GM19099 (cell line): ENCODE measurements around the gene OR51I1.

Experiments
- POLR2A ChIP-seq: IDR thresholded peaks from 3 replicates; pipeline ENCODE4 v1.6.1; 2011; ENCODE audit warnings: low read depth; ENCODE audit not compliant: insufficient read length; ENCODE audit errors: extremely low read depth

The OR51I1 gene, protein sequence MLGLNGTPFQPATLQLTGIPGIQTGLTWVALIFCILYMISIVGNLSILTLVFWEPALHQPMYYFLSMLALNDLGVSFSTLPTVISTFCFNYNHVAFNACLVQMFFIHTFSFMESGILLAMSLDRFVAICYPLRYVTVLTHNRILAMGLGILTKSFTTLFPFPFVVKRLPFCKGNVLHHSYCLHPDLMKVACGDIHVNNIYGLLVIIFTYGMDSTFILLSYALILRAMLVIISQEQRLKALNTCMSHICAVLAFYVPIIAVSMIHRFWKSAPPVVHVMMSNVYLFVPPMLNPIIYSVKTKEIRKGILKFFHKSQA

GRCh38 chr11:5441414-5441813 is at the start of gene OR51I1:
TSS of gene OR51I1 (minus strand) at chr11:5441514. CDS start at chr11:5441514, 0 bp downstream.
- no peak for TF ChIP-seq POLR2A

DNA sequence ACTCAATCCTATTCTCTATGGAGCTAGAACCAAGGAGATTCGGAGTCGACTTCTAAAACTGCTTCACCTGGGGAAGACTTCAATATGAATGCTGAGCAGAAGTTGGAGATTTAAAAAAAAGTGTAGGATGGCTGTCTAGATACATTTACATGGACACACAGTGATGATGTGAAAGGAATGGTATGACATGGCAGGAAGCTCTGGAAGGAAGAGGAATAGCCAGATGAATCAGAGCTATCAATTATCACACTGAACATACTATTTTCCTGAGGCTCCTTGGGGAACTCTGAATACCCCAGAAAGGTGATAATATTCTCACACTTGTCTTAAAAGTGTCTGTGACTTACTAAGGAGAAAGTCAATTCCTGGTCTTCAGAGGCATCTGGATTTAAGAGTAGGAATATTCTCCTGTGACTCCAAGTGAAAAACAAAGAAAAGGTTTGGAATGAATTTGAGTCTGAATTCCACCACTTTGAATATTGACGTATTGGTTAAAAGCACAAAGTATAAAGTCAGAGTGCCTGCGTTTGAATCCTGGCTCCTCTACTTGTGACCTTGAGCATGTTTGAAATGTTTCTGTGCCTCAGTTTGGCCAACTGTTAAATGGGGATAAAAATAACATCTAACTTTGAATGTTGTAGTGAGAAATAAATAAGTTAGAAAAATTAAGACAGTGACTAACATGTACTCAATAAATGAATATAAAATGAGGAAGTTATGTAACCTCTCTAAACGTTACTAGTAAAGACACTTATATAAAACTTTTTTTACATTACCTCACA is 48.5 kb upstream of the OR51I1 start:
- no peak for TF ChIP-seq POLR2A

DNA sequence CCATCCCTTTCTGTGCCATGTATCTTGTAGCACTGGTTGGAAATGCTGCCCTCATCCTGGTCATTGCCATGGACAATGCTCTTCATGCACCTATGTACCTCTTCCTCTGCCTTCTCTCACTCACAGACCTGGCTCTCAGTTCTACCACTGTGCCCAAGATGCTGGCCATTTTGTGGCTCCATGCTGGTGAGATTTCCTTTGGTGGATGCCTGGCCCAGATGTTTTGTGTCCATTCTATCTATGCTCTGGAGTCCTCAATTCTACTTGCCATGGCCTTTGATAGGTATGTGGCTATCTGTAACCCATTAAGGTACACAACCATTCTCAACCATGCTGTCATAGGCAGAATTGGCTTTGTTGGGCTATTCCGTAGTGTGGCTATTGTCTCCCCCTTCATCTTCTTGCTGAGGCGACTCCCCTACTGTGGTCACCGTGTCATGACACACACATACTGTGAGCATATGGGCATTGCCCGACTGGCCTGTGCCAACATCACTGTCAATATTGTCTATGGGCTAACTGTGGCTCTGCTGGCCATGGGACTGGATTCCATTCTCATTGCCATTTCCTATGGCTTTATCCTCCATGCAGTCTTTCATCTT is 47.6 kb upstream of the OR51I1 start:
- TF ChIP-seq POLR2A = no peak

GRCh38 chr11:5488385-5488784 is 47.1 kb upstream of the OR51I1 start, which contains the start of gene OR52D1:
TSS of gene OR52D1 (plus strand) at chr11:5488685. CDS start at chr11:5488707, 22 bp downstream.
- TF ChIP-seq POLR2A = no peak

GRCh38 chr11:5486421-5486820 is 45.1 kb upstream of the OR51I1 start:
- TF ChIP-seq POLR2A = no peak

DNA sequence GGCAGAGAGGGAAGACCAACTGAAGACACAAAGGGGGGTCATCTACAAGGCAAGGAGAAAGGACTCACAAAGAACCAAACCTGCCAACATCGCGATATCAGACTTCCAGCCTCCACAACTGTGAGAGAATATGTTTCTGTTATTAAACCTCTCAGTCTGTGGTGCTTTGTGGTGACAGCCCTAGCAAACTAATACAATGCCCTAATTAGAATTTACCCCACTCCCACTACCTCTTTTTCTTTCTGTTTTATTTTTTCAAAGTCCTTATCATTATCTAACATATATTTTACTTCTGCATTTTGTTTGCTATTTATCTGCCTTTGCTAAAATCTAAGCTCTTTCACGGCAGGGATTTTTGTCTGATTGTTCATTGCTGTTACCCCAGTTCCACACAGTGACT is 44.7 kb upstream of the OR51I1 start:
- no peak for TF ChIP-seq POLR2A

- no peak for TF ChIP-seq POLR2A
Measured at GRCh38 chr11:5476186-5476819, 35.0 kb upstream of the OR51I1 start.

DNA sequence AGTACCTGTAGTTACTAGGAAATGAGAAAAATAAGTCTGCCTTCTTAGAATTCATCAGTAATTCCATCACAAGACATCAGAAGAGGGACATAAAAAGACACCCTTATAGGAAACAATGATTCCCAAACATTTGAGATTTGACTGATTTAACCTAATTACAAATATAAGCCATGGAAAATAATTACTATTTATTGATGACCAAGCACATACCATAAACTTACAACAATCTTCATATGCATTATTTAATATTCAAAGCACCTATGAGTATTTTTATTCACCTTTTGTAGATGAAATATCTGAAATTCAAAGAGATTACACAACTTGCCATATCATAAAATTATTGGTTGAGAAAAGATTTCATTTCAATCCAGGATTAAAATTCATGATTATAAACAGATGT is 32.6 kb upstream of the OR51I1 start:
- TF ChIP-seq POLR2A = no peak

GRCh38 chr11:5467527-5467926 is 26.2 kb upstream of the OR51I1 start:
- TF ChIP-seq POLR2A = no peak

DNA sequence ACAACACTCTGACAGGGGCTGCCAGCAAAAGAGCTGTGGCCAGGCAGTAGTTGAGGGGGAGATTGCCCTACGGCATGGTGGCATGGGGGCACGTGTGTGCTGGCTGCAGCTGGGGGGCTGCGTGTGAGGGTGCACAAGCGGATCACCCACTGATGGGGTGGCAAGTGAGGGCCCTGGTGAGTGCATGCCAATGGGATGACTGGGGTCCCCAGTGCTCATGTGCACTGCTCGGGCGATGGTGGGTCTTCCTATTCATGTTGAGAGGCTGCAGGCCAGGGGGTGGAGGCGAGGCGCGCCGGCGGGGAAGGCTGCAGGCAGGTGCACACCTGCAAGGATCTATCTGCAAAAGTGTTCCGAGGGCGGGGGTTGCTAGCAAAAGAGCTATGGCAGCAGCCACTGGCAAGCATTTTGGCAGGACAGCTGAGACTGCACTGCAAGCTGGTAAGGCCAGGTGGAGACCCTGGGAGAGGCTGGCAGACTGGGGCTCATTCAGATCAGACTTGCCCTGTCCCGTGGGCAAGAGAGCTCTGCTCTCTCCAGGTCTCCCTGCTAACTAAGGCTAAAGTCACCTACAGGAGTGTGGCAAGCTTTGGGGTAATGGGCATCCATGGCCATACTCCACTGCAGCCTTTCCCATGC is 19.8 kb upstream of the OR51I1 start:
- TF ChIP-seq POLR2A = no peak

- no peak for TF ChIP-seq POLR2A
Measured at GRCh38 chr11:5449432-5449831, 8.1 kb upstream of the OR51I1 start.

- no peak for TF ChIP-seq POLR2A
Measured at GRCh38 chr11:5449023-5449422, 7.7 kb upstream of the OR51I1 start, which contains the start of gene OR51I2. TSS of gene OR51I2 (plus strand) at chr11:5449323. CDS start at chr11:5453489, 4,166 bp downstream.

- TF ChIP-seq POLR2A = no peak
Measured at GRCh38 chr11:5443835-5444393, 2.6 kb upstream of the OR51I1 start.

- no peak for TF ChIP-seq POLR2A
Measured at GRCh38 chr11:5423131-5423530, 18.2 kb downstream of the OR51I1 start.

DNA sequence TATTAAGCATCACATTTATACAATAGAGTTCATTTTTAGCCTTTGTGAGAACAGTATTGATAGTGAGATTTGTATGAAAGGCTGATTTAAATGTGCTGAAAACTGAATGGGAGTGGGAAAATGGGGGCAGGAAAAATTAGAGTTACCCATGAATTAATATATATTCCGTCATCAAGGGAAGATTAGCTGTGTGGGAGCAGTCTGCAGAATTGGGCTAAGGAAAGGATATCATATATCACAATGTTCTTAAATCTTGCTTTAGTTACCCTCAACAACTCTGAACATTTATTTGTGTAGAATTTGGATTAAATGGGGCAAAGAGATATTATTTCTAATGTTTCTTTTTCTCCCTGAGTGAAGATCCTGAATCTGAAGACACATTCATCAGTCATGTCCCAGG is 19.5 kb downstream of the OR51I1 start, which contains the start of gene OR51Q1:
OR51Q1 (plus strand) TSS at position 301 of the 400 bp plus-strand sequence; CDS start at position 391, 90 bp downstream.
- no peak for TF ChIP-seq POLR2A

DNA sequence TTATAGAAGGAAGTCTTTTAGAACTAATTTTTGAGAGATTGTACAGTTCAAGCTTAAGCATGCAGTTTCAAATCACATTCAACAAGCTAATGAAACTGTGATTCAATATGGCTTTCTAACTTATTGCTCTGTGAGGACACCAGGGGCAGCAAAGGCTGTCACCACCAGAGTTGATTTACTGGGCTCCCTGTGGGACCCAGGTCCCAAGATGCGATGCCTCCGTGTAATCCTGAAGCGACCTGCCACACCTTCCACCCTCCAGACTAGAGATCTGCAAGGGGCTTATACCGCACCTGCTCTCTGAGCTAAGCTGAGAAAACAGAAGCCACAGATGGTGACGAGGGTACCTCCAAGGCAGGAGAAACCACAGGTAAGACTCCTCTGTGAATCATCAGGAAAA is 20.3 kb downstream of the OR51I1 start:
- no peak for TF ChIP-seq POLR2A
